ENCODE data around the gene TMEM150C.

The TMEM150C gene

GRCh38 chr4:82437285-82438005, 124.3 kb downstream of the TMEM150C start:
- DNase-seq (ENCODE audit: low read depth, low spot score): no peak
- in situ Hi-C loops (cut with HindIII; ENCODE audit: low sequenced_read_pairs): no loop called here
- TF ChIP-seq CTCF (IDR thresholded peaks at IDR 0.05; ENCODE audit: low read depth, low read length): no peak
- no peak overlapping the region for H3K4me3 ChIP-seq (ENCODE audit: low read depth, low read length)

GRCh38 chr4:82436780-82437179, 125.0 kb downstream of the TMEM150C start:
- no peak for DNase-seq (ENCODE audit: low read depth, low spot score)
- no peak for TF ChIP-seq CTCF (IDR thresholded peaks at IDR 0.05; ENCODE audit: low read depth, low read length)
- in situ Hi-C loops (cut with HindIII; ENCODE audit: low sequenced_read_pairs): no loop called here

GRCh38 chr4:82436130-82436529, 125.7 kb downstream of the TMEM150C start:
- H3K4me3 ChIP-seq (ENCODE audit: low read depth, low read length): no peak overlapping the region
- no peak for DNase-seq (ENCODE audit: low read depth, low spot score)
- TF ChIP-seq CTCF (IDR thresholded peaks at IDR 0.05; ENCODE audit: low read depth, low read length): no peak
- in situ Hi-C loops (cut with HindIII; ENCODE audit: low sequenced_read_pairs): no loop called here

More at GRCh38 chr4:82436780-82437179, 125.0 kb downstream of the TMEM150C start:
- no peak overlapping the region for H3K4me3 ChIP-seq (ENCODE audit: low read depth, low read length)

GRCh38 chr4:82434949-82435348, 126.8 kb downstream of the TMEM150C start:
- DNase-seq (ENCODE audit: low read depth, low spot score): no peak
- no peak overlapping the region for H3K4me3 ChIP-seq (ENCODE audit: low read depth, low read length)
- TF ChIP-seq CTCF (IDR thresholded peaks at IDR 0.05; ENCODE audit: low read depth, low read length): no peak
- in situ Hi-C loops (cut with HindIII; ENCODE audit: low sequenced_read_pairs): no loop called here

GRCh38 chr4:82433791-82434190, 128.0 kb downstream of the TMEM150C start:
- in situ Hi-C loops (cut with HindIII; ENCODE audit: low sequenced_read_pairs): no loop called here
- no peak for DNase-seq (ENCODE audit: low read depth, low spot score)
- TF ChIP-seq CTCF (IDR thresholded peaks at IDR 0.05; ENCODE audit: low read depth, low read length): no peak
- H3K4me3 ChIP-seq (ENCODE audit: low read depth, low read length): no peak overlapping the region

Data from astrocyte of the spinal cord (primary cell).